Left renal pelvis (tissue), 4 donors: Measurements from ENCODE around the gene SRSF10. TPM values are rescaled to one million over a fixed set of nuclear protein-coding genes. Genes with fewer than 3 reads are reported as not detected.
"Not testable (repeated sequence)": the region's sequence is repeated elsewhere in the genome, so short reads cannot be mapped to it uniquely, and the experiment has no call there.

ENCODE experiments used
- DNase-seq, 4 donors: peaks; one replicate each; pipeline ENCODE4 v3.0.0-alpha.2; 2013; ENCODE audit warnings: low read depth in 4 of 4, low spot score in 3 of 4
- polyA plus RNA-seq, 4 donors: library from polyadenylated mRNA; unstranded; fragments of 120-200 nt; gene quantifications; one replicate each; pipeline ENCODE4 v1.2.1, GENCODE V29; 2013; ENCODE audit not compliant: insufficient read length in 4 of 4

Gene SRSF10
- polyA plus RNA-seq, result 100 to 1,000 TPM; 170 to 256 (median 223) TPM

DNA sequence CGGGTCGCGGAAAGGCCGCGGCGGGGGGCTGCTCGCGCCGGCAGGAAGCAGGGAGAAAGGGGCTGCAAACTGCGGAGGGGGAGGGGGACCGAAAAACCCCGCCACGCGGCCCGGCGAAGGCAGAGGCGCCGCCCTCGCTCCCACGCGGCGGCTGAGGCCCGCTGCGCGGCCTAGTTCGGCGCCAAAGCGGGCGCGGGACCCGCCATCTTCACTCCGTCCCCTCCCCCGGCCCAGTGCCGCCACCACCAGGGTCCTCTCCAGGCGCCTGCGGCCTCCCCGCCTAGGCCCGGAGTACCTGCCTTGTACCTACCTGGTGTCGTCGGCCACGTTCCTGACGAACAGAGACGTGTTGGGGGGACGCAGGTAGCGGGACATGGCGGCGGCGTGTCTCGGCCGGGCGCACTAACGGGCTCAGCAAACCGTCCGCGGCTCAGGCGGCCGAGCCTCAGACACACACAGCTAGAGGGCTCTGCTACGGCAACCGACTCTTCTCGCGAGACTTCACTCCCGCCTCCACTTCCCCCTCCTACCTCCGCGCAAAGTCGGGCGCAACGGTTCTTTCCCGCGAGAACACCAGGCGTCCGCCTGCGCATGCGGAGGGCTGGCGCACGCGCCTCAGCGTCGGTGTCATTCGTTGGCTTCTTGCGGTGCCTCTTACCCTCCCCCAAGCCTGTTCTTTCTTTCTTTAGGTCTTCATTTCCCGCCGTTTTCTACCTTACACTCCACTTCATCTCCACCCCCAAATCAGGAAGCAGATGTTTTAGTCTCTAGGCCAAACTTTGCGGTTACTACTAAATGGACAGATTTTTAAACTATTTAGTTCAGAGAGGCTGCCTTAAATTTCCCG is at the start of gene SRSF10:
Gene SRSF10 (minus strand): TSS at position 447 of the 847 bp plus-strand sequence. CDS start 72 bp downstream, at position 375.
- peak; percentile 97 to 99 (median 98) for DNase-seq

GRCh38 chr1:24027838-24028468 is 47.8 kb upstream of the SRSF10 start:
- no peak for DNase-seq

DNA sequence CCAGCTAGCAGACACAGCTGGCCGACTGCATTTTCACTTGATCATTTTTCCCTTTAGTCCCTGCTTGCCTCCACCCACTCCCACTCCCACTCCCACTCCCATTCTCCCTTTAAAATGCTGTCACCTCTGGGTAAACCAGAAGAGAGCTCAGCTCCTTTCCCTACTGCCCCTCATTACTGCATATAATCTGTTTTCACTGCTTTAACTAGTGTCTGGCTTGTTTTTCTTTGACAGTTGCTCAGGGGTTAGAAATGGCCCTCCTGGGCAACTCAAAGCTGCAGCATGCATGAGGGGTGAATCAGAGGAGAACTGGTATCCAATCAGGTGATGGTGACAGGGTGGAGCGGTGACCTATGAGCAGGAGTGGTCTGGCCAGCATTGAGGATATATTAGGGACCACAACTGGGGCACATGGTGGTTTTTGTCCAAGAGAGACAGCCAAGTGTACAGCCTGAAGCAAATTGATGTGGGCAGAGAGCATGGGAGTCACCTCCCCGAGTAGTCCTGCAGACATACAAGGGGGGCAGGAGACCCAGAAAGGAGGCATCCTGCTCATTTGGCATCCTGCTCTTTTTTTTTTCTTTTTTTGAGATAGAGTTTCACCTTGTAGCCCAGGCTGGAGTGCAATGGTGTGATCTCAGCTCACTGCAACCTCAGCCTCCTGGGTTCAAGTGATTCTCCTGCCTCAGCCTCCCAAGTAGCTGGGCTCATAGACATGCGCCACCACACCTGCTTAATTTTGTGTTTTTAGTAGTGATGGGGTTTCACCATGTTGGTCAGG is 42.6 kb upstream of the SRSF10 start:
- DNase-seq, result no peak

DNA sequence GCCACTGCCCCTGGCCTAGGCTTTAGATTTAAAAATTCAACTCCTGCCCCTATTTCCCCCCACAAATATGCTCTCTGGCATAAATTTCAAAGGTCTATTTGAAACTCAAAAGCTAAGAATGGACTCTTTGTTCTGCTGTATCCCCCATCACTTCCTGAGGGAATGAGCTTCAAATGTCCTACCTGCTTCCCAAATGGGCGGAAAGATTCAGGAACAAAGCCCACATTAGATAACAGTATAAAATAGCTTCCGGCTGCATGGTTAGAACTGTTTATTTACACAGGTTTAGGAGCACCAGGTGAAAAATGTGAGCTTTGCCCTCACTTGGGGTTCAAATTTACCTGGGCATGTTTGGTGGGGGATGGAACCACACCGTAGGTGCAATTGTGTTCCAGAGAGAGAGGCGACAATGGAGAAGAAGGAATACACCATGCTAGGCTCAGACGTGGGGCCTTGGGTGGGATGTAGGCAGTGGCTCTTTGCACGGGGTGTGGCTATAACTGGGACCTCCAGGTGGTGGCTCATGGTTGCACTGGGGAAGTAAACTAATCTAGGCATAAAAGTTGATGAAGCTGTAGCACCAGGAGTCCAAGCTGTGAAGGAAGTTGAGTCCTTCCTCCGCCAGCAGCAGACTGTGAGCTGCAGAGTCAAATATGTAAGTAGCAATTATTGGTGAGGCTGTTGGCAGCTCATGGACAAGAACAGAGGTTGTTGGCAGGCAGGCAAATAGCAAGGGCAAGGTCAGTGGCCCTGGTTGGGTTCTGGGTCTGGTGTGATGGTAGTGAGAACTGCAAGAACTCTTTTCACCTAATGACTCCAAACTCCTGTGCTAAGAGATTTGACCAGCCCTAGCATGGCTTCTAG is 41.5 kb upstream of the SRSF10 start:
- DNase-seq, result no peak

GRCh38 chr1:24020470-24020869 is 40.3 kb upstream of the SRSF10 start:
- DNase-seq, result no peak

DNA sequence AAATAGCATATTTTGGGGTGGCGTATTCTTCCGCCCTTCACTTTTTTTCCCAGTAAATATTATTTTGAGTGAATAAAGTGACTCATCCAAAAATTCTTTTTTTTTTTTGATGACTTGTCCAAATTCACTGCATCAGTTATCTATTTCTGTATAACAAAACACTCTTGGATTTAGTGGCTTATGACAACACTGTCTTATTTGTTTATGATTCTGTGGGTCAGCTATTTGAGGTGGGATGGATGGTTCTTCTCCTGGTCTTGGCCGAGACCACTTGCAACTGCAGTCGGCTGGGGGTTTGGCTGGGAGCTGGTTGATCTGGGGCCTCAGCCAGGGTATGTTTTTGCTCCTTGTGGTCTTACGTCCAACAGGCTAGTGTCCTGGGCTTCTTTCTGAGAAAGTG is 39.9 kb upstream of the SRSF10 start:
- DNase-seq, result no peak

GRCh38 chr1:24018611-24019580 is 38.8 kb upstream of the SRSF10 start:
- peak; percentile 91 to 95 (median 92) for DNase-seq

DNA sequence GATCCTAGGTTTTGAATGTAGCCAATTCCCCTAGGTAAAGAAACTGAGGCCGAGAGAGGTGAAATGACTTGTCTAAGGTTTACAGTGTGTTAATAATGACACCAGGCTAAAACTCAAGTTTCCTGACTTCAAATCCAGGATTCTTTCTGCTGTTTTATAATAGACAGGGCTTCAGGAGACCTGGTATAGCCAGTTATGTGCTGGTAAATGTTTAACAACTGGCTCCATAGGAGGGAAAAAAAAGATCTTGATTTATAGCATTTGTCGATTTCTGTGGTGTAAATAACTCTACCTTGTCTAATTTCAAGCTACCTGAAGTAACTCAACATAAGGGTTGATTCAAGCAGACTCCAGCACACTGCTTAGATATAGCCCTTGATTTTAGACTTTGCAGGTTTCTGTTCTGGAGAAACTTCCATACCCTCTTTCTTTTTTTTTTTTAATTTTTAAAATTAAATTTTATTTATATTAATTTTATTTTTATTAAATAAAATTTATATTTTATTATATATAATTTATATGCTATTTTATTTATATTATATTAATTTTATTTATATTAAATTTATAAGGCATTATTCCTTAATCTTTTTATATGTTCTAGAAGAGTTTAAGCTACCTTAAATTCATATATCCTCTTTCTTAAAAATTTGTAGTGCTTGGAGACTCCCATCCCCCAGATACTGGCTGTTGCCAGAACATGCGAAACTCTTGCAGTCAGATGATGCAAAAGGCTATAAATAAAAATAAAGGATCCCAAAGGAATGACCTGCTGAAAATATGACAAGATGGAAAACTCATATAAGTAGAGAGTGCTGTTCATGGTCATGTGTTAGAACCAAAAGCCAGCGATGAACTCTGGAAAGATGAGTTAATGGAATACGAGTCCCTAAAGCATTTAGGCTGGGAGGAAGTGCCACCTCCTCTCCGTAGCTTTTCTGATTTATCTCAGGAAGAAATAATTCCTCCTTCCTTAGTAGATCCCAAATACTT is 35.4 kb upstream of the SRSF10 start:
- DNase-seq, result no peak

- DNase-seq, result not testable (repeated sequence)
Observed at GRCh38 chr1:24012878-24013277, 32.8 kb upstream of the SRSF10 start.

DNA sequence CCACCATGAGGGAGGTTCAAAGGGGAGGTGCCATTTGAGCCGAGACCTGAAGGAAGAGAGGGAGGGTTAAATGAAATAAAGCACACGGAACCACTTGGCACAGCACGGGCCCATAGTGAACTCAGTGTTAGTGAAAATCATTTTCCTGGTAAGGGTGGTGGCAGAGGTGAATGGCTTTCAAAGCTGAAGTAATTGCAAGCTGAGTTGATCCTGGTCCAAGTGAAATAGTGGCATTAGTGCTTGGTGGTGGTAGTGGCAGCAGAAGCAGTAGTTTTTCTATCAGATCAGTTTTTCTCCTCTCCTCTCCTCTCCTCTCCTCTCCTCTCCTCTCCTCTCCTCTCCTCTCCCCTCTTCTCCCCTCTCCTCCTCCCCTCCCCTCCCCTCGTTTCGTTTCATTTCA is 30.5 kb upstream of the SRSF10 start:
- no peak for DNase-seq

DNA sequence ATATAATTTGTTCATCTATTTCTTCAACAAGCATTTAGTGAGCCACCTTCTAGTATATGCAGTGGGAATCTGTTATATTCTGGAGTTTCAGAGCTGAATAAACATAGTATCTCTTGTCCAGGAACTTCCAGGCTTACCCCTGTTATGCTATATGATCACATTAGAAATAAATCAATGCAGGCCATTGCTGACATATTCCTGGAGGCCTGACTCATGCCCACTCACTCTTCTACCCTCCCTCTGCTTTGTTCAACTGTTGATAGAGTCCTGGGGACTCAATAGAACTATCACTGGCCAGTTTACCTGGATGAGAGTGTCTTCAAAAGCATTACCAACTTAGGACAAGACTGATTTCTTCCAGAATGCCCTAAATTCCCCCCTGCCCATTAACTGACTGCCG is 29.3 kb upstream of the SRSF10 start:
- no peak for DNase-seq

- not testable (repeated sequence) for DNase-seq
Observed at GRCh38 chr1:24008574-24009184, 28.6 kb upstream of the SRSF10 start.

- no peak for DNase-seq
Observed at GRCh38 chr1:24007079-24007478, 27.0 kb upstream of the SRSF10 start.

DNA sequence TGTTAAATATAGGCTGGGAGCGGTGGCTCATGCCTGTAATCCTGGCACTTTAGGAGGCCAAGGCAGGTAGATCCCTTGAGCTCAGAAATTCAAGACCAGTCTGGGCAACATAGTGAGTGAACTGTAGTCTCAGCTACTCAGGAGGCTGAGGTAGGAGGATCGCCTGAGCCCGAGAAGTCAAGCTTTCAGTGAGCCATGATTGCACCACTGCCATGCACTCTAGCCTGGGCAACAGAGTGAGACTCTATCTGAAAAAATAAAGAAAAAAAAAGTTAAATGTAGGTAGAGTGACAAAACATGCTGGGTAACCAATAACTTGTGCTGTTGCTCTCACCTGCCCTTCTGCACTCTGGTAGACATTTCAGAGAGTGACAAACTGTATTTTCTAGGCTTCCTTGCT is 25.0 kb upstream of the SRSF10 start:
- no peak for DNase-seq

DNA sequence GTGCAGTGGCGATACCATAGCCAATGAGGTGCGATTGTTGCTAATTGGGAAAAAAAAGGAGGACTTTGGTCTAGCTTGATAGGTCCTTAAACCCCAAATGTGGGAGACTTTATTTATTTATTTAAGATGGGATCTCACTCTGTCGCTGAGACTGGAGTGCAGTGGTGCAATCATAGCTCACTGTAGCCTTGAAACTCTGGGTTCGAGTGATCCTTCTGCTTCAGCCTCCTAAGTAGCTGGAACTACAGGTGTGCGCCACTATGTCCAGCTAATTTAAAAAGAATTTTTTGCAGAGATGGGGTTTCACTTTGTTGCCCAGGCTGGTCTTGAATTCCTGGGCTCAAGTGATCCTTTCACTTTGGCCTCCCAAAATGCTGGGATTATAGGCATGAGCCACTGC is 24.0 kb upstream of the SRSF10 start:
- DNase-seq, result no peak

GRCh38 chr1:24003331-24003972 is 23.3 kb upstream of the SRSF10 start:
- no peak for DNase-seq

DNA sequence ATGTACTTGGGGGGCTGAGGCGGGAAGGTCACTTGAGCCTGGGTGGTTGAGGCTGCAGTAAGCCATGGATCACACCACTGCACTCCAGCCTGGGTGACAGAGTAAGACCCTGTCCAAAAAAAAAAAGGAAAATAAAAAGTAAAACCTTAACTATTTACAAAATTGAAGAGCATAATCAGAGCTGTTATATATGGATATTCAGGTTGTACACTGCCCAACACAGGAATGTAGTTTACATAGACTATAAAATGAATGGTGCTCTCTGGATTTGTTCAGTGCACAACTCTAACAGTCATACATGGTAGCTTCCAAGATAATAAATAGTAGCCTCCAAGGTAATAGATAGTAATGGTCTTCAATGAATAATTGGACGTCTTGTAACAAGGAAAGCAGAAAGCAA is 22.6 kb upstream of the SRSF10 start:
- no peak for DNase-seq
